GM18520 (cell line): ENCODE data around the gene PLEKHA7.
"Not testable (repeated sequence)": the region's sequence is repeated elsewhere in the genome, so short reads cannot be mapped to it uniquely, and the experiment has no call there.

Experiments
- ATAC-seq: cut with Tn5 transposase; IDR thresholded peaks from one replicate; pipeline ENCODE4 v1.9.1; 2021; ENCODE audit not compliant: unreplicated experiment

Gene PLEKHA7

DNA sequence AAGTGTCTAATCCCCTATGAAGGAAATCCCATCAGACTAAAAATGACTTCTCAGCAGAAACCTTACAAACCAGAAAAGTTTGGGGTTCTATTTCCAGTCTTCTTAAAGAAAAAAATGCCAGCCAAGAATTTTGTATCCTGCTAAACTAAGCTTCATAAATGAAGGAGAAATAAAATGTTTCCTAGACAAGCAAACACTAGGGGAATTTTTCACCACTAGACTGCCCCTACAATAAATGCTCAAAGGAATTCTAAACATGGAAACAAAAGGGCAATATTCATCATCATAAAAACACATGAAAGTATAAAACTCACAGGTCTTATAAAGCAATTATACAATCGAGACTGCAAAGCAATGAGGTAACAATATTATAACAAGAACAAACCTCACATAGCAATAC is 124.3 kb downstream of the PLEKHA7 start:
- ATAC-seq, result no peak

DNA sequence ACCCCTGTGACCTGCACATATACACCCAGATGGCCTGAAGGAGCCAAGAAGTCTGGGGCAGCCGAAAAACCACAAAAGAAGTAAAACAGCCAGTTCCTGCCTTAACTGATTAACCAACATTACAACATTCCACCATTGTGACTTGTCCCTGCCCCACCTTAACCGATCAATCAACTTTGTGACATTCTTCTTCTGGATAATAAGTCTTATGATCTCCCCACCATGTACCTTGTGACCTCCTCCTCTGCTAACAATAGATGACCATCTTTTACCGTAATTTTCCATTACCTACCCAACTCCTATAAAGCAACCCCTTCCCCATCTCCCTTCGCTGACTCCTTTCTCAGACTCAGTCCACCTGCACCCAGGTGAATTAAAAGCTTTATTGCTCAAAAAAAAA is 125.2 kb downstream of the PLEKHA7 start:
- not testable (repeated sequence) for ATAC-seq

DNA sequence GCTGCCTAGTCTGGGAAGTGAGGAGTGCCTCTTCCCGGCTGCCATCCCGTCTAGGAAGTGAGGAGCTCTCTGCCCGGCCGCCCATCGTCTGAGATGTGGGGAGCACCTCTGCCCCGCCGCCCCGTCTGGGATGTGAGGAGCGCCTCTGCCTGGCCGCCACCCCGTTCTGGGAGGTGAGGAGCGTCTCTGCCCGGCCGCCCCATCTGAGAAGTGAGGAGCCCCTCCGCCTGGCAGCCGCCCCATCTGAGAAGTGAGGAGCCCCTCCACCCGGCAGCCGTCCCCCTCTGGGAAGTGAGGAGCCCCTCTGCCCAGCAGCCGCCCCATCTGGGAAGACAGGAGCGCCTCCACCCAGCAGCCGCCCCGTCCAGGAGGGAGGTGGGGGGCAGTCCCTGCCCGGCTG is 126.3 kb downstream of the PLEKHA7 start:
- ATAC-seq, result not testable (repeated sequence)

DNA sequence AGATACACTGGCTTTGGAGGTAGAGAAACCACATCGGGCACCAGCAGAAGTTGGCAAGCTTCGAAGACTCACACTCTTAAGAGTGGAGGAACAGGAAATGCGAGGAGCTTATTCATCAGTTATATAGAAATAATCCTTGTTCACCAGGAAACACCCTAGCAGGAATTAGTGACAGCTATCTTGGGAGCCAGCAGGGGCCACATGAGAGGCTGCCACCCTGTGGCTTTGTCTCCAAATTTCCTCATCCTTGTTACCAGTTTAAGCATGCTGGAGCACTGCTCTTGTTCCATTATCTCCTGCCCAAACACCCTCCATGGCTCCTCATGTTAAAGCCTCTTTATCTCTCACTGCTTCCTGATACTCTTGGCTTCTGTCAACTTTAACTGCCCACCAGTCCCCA is 131.0 kb downstream of the PLEKHA7 start:
- ATAC-seq, result no peak

DNA sequence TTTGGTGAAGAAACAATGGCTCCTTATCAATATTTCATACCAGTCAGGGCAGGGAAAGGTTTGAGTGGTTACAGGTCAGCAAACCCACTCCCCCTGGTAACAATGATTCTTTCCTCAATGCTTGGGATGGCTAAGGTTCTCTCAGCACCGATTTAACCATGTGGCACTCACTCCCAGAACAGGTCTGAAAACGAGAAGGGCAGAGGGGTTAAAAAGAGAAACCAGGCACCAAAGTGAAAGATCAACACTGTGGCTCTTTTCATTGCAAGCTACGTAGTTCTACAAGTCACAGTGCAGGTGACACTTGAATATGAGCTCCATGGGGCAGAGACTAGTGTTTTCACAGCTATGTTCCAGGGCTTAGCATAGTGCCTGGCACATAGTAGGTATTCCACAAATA is 132.4 kb downstream of the PLEKHA7 start:
- no peak for ATAC-seq

DNA sequence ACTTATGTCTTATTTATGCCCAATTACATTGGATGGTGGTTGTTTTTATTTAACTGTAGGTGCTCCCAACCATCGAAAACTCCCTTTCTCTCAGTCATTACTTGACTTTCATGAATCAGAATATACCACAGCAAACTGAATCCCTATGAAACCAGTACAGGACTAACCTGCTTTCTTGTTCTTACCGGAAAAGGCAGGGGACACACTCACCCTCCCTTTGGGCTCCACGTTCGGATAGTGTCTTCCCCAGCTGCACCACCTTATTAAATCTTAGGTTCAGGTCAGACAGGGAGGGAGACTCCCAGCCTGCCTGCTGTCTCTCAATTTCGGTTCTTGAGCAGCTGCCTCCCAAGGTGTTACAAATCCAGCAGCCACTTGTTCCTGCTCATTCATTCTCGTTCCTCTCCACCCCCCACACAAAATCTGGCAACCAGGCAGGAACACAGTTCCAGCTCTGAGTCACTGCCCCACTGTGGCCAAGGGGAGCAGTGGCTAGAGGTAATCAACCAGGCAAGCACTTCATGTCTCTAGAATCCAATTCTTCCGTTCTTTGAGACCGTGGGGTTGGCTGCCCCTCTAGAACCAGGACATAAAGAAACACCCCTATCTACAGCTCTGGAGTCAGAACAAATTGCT is 133.0 kb downstream of the PLEKHA7 start:
- no peak for ATAC-seq

DNA sequence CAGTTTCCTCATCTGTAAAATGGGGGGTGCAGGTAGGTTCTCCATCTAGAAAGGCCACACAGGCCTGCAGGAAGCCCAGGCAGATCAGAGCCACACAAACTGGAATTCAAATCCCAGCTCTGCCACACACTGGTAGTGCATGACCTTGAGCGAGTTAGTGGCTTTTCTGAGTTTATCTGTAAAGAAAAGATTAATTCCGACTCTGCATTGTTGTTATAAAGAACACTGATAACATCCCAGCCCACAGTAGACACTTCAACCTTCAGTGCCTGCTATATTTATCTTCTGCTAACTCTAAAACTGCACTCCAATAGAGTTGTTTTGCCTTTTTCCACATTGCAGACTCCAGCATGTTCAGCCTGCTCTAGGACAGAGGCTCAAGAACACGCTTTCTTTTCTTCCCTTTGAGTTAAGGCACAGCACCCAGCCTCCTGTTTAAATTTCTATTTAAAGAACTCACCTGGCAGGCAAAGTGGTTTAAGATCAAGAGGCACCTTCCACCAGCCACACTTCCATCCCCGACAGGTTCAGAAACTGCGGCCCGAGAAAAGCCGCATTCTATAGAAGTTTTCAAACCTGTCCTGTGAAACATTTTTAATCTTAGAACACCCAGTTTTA is 133.9 kb downstream of the PLEKHA7 start:
- no peak for ATAC-seq

DNA sequence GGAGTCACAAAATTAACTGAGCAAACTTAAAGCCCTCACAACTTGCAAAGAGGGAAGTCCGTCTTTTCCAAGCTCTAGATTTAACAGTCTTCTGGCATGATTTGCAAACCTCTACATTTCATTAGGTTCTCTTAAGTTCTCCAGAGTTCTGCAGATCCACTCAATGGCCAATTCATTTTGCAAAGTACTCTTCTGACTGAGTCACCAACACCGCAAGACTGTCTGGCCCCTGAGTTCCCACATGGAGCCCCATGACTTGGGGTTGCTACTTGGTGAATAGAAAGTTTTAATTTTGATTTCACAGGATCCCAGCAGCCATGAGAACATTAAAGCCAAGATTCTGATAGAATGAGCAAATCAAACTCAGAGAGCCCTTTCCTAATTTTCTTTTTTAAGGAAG is 134.5 kb downstream of the PLEKHA7 start:
- ATAC-seq, result no peak

DNA sequence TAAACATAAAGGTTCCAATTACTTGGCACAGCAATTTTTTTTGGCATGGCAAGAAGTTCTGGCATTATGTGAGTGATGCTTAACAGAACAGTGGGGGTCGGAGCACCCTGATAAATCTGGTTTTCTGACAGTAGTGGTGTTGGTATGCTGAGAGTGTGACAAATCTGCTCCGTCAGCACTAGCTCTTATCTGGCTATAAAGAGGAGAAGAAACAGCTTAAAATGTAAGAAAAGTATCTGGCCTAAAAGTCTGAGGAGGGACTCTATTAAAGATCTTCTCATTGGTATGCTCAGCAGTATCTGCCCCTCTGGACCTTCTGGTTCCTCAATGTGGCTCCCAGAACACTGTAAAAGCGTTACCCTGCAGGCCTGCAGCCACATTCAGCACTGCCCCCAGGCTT is 137.4 kb downstream of the PLEKHA7 start:
- no peak for ATAC-seq

DNA sequence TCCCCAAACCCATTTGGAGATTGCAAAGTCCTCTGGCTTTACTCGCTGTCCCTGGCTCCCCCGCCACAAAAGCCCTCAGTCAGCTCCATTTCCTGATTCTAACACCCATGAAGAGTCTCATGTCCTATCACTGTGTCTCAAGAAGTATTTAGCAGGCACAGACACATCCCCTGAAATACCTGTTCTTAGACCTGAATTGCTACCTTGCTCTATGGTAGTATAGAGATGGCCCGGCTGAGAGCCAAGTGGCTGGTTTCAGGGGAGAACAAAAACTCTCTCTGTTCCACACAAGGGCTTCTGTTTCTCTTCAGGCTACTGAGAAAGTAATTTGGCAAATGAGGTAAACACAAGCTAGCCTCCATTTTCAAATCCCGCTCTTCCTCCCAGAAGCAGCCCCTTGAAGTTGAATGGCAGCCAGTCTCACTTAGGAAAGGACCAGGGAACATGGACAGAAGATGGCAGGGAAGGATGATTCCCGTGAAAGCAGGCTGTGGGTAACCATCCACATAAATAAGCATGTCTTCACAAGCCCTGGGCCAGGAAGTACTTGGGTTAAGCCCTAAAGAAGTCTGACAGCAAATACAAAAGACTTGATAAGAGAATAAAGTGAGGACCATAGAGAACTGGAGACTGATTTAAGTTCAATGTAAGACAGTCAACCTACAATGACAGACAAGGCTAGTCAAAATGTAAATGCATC is 138.0 kb downstream of the PLEKHA7 start:
- no peak for ATAC-seq

DNA sequence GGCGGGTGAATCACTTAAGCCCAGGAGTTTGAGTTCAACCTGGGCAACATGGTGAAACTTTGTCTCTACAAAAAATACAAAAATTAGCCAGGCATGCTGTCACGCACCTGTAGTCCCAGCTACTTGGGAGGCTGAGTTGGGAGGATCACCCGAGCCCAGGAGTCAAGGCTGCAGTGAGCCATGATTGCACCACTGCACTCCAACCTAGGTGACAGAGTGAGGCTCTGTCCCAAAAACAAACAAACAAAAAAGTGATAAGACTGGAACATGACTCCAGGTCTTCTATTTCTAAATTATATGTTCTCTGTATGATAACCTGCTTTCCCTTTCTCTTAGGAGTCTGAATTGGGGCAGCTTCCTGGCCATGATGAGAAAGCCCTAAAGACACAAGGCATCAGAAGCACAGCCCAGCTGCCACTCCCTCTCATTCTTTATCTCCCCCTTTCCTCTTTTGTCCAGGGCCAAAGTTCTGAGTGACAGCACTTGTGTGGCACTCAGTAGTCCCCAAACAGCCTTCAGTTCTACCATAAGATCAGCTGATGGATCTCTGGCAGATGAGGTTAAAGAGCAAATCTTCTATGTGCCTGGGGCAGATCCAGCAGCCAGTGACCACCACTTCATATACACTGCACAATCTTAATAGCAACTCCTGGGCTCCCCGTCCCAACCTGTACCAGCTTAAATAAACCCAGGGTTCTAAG is 139.8 kb downstream of the PLEKHA7 start:
- ATAC-seq, result no peak

DNA sequence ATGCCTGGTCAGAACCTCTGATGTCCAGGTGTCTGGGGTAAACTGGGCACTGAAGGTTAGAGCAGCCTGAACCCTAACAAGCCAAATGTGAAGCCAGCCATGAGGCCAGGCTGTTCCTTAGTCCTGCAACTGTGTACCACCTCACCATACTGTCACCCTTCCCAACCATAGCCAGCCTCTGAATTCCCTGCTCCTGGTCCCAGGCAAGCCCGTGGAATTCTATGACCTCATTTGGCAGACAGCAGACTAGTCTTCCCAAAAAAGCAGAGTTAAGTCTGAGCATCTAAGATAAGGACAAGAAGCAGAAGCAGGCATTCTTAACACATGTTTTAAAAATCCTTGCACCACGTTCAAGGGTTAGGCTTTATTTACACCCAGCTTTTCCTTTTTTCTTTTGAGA is 140.9 kb downstream of the PLEKHA7 start:
- no peak for ATAC-seq

DNA sequence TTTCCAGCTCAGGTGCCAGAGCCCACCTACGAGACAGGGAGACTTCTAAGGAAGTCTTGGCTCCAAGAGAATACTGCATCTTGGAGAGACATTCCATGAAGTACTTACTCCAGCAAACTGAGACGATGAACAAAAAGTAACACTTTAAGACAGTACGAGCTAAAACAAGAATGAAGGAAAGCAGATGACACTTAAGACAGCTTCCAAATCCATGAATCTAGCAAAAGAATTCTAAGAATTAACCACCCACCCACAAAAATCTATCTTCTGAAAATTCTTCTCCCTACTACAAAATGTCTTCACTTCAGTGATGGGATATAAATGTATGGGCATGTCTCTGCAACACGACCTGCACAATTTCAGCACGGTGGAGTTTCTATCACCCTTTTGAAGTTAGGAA is 142.8 kb downstream of the PLEKHA7 start:
- no peak for ATAC-seq

DNA sequence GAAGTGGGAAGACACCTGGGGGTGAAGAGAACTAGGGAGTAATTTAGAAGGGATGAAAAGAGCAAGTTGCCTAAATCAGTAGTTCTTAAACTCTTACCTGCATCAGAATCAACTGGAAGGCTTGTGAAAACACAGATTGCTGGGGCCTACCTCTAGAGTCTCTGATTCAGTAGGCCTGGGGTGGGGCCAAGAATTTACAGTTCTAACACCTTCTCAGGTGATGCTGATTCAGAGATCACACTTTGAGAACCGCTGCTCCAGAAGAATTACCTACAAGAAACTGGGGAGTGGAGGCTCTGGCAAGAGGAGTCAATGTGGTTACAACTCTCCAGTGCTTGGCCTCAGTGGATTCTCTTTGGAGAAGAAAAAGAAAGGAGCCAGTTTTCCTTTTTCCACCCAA is 147.1 kb downstream of the PLEKHA7 start:
- no peak for ATAC-seq

DNA sequence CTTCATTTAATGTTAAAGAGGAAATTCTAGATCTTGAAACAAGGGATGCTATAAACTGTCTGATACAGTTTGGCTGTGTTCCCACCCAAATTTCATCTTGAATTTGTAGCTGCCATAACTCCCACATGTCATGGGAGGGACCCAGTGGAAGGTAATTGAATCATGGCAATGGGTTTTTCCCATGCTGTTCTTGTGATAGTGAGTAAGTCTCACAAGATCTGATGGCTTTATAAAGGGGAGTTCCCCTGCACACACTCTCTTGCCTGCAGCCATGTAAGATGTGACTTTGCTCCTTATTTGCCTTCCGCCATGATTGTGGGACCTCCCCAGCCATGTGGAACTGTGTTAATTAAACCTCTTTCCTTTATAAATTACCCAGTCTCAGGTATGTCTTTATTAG is 149.8 kb downstream of the PLEKHA7 start:
- ATAC-seq, result not testable (repeated sequence)

DNA sequence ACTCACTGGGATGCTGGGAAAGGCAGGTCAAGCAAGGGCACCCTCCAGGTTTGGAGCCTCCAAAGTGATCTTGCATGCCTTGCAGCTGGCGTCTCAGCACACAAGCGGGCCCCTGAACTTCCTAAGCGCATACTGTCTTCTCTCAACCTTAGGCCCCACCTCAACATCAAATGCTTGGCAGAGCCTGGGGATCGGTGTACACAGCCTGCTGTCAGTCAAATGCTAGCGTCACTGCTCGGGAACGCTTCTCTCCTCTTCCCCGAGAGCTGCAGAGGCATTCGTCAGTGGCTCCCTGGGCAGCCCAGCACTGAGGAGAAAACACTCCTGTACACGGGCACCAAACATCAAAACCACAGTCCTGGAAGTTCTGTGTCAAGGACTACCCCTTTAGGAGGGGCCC is 150.8 kb downstream of the PLEKHA7 start:
- no peak for ATAC-seq

DNA sequence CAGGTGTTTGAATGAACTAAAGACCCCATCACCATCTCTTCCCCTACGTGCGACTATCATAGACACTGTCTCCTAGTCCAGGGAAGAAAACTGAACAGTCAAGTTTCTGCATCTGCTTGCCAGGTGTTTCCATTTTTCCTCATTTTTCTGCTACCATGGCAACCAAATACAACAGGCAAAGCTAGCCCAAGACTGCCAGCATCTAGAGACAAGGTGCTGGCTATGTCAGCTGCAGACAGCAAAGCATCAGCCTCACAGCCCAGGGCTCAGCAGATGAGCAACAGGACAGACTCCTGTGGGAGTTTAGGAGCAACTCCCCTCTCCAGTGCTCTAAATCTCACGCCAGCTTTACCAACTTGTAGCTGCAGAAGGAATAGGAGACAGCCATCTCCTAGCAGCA is 151.5 kb downstream of the PLEKHA7 start:
- no peak for ATAC-seq

DNA sequence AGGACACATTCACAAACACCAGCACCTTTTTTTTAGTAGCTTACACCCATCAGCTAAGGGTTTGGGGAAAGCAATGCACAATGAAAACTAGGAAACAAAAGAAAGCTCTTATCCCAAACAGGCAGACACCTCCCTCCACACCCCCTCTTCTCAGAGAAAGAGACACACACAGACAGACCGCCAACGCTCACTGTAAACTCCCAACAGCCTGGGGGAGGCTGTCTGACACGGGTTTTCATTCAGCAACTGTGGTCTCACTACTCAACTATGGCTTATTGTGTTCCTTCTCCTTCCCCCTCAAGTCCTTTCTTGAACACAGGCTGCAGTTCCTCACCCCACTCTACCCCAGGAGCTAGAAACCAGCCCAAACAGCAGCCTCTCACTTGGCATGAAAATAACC is 152.4 kb downstream of the PLEKHA7 start:
- no peak for ATAC-seq

DNA sequence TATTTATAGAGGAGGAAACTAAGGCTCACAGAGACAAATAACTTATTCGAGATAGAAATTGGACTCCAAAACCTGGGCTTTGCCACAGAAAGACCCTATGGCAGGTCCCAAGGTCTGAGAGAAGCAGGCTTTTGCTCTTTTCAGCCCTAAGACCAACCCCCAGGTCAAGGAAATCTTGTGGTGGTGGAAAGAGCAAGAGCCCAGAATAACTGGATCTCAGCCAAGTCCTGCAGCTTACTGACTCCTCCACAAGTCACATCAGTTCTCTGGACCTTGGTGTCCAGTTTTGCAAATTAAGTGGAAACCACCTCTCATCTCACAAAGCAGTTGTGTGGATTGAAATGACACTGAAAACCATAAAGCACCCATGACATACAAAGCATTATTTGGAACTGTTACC is 153.6 kb downstream of the PLEKHA7 start:
- no peak for ATAC-seq

DNA sequence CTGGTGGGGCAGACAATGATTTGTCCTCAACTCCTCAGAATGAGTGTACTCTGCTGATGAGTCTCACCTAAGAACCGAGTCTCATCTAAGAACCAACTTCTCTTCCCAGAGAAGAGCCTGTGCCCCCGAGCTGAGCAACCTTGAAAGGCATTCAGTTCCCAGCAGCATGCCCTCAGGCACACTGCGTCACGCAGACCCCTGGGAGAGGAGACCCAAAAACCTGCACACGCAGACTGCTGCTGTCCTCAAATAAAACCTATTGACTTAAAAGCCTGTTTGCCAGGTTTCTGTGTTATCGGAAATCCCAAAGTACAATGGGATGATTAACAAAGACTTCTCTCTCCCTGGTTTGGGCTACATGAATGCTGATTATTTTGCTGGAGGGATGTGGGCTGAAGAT is 154.6 kb downstream of the PLEKHA7 start:
- no peak for ATAC-seq

DNA sequence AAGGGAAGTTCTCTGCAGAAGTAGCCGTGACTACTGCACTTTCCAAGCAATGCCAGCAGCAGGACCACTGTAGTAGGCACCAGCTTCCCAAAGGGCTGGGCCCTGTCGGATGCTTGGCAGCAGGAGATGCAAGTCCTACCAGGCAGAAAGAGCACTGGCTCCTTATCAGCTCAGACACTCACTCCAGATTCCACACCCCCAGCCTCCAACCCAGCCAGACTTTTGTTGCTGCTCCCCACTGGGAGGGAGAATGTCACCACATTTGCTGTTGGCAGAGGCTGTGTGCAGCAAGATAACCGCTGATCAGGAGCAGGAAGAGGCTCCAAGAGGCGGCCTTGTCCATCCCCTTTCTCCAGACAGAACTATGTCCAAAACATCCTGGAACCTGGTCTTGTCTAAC is 157.0 kb downstream of the PLEKHA7 start:
- ATAC-seq, result no peak

DNA sequence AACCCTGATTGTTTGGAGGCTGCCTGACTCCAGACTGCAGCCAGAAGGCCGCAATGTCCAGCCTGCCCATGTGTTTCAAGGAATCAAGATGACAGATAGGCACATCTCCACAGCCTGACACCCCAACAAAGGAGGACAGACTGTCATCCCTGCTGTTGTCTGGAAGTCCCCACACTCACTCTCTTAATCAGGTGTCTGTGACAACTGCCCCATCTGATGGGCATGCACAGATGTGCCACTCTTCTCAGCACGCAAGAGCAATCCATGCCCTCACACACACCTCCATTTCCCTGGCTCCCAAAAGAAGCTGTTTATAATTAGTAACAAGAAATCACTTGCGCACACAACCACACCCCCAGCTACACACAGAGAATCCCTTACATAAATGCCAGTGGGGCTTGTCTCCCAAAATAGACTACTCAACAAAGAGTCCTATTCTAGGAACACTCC is 158.2 kb downstream of the PLEKHA7 start:
- ATAC-seq, result no peak
